DND-41 (cell line): ENCODE results near the gene SMLR1.
A peak's percentile ranks its signal among the peaks of the same experiment; 100 is the strongest.

Experiments
- ATAC-seq: fragments of 200-7000 bp; cut with Tn5 transposase; 3 replicates; pipeline ENCODE4 v1.9.1; 2021; ENCODE audit warnings: low read depth; ENCODE audit not compliant: insufficient read depth
- DNase-seq: peaks from one replicate; pipeline ENCODE4 v3.0.0-alpha.2; 2020
- H2AFZ ChIP-seq: 2 replicates; pipeline ENCODE4 v1.6.0; 2012; ENCODE audit warnings: low read depth, low read length
- H3K27ac ChIP-seq: 2 replicates; pipeline ENCODE4 v1.5.1; 2012; ENCODE audit warnings: low read length, inconsistent platforms
- H3K27me3 ChIP-seq: fragments of 200-600 bp; sonication (generic); 2 replicates; pipeline ENCODE4 v1.6.0; 2012; ENCODE audit warnings: low read length, mild to moderate bottlenecking, inconsistent platforms; ENCODE audit not compliant: insufficient read depth, poor library complexity
- H3K36me3 ChIP-seq: 2 replicates; pipeline ENCODE4 v1.5.1; 2012; ENCODE audit warnings: low read length, inconsistent platforms; ENCODE audit not compliant: insufficient read depth
- H3K4me1 ChIP-seq: 2 replicates; pipeline ENCODE4 v1.5.1; 2012; ENCODE audit warnings: mild to moderate bottlenecking, low read length; ENCODE audit not compliant: insufficient read depth
- H3K4me2 ChIP-seq: 2 replicates; pipeline ENCODE4 v1.6.0; 2012; ENCODE audit warnings: mild to moderate bottlenecking, moderate library complexity, low read length, inconsistent platforms; ENCODE audit not compliant: insufficient read depth
- H3K4me3 ChIP-seq, 2 experiments: fragments of 200-600 bp in 1 of 2; shearing (Covaris generic) in 1 of 2; 2 replicates each; pipeline ENCODE4 v1.5.1; 2012 to 2016; ENCODE audit warnings: inconsistent platforms in 2 of 2, low read length in 2 of 2, mild to moderate bottlenecking in 2 of 2, low read depth in 1 of 2, moderate library complexity in 1 of 2
- H3K79me2 ChIP-seq: 2 replicates; pipeline ENCODE4 v1.6.0; 2012; ENCODE audit warnings: low read length, inconsistent platforms; ENCODE audit not compliant: insufficient read depth
- H3K9ac ChIP-seq: 2 replicates; pipeline ENCODE4 v1.6.0; 2012; ENCODE audit warnings: low read depth, mild to moderate bottlenecking, inconsistent platforms, low read length, moderate library complexity
- H3K9me3 ChIP-seq: 2 replicates; pipeline ENCODE4 v1.5.1; 2012; ENCODE audit warnings: low read length, moderate library complexity, mild to moderate bottlenecking, inconsistent platforms; ENCODE audit not compliant: insufficient read depth, severe bottlenecking
- H4K20me1 ChIP-seq: 2 replicates; pipeline ENCODE4 v1.6.0; 2012; ENCODE audit warnings: low read length; ENCODE audit not compliant: insufficient read depth
- EZH2 ChIP-seq: IDR thresholded peaks from 3 replicates; pipeline ENCODE4 v1.6.1; 2012; ENCODE audit warnings: borderline replicate concordance, low read depth, mild to moderate bottlenecking, moderate library complexity, low read length, inconsistent platforms; ENCODE audit not compliant: severe bottlenecking
- TF ChIP-seq, protein P1 (sequence below): IDR thresholded peaks from 2 replicates; pipeline ENCODE4 v1.5.1; 2012; ENCODE audit warnings: borderline replicate concordance, low read length, moderate library complexity, mild to moderate bottlenecking; ENCODE audit not compliant: poor library complexity, severe bottlenecking; ENCODE audit errors: extremely low read depth

Gene SMLR1

DNA sequence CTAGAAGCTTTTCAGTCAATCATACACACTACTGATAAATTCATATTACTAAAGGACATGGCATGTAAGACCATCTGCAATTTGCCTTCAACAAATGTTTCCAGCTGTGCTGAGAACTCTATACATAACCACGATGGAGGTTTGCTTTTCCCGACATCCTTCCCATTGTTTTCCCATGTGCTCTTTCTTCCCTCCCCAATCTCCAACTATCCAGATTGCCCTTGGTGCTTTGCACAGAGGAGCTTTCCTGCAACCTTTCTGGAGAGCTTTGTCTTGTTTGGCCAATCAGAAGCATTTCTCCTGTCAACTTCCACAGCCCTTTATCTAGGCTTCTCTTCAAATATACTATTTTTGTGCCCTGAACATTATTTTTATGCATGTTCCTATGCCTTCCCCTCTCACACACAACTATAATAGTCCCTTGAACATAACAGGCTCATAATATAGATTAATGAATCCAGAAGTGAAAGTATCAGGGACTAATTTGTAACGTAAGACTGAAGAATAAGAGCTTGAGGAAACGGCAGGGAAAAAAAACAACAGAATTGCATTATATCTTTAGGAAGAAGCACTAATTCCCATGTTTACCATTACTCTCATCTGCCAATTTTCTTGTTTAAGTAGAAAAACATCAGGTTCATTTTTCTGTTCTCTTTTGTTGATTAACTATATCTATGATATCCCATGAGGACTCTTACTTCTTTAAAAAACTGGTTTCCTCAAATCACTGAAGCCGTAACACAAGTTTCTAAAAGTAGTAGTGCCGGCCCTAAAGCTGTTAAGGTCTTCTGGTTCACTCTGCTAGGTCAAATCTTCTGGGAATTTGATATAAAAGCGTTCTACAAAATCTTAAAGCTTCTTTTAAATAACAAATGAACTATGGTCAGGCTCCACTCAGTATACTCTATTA is 20.1 kb downstream of the SMLR1 start:
- no peaks in the 10 kb centered on the region for H4K20me1 ChIP-seq
- DNase-seq = no peak
- H2AFZ ChIP-seq = no peak overlapping the region
- TF ChIP-seq, protein P1, sequence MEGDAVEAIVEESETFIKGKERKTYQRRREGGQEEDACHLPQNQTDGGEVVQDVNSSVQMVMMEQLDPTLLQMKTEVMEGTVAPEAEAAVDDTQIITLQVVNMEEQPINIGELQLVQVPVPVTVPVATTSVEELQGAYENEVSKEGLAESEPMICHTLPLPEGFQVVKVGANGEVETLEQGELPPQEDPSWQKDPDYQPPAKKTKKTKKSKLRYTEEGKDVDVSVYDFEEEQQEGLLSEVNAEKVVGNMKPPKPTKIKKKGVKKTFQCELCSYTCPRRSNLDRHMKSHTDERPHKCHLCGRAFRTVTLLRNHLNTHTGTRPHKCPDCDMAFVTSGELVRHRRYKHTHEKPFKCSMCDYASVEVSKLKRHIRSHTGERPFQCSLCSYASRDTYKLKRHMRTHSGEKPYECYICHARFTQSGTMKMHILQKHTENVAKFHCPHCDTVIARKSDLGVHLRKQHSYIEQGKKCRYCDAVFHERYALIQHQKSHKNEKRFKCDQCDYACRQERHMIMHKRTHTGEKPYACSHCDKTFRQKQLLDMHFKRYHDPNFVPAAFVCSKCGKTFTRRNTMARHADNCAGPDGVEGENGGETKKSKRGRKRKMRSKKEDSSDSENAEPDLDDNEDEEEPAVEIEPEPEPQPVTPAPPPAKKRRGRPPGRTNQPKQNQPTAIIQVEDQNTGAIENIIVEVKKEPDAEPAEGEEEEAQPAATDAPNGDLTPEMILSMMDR = no peak
- no peak for TF ChIP-seq EZH2
- no peak for ATAC-seq
- no peaks in the 10 kb centered on the region for H3K79me2 ChIP-seq
- H3K27ac ChIP-seq = no peak overlapping the region
- no peaks in the 10 kb centered on the region for H3K27me3 ChIP-seq
- H3K4me1 ChIP-seq = no peaks in the 10 kb centered on the region
- H3K9ac ChIP-seq = no peak overlapping the region
- H3K4me3 ChIP-seq = no peak overlapping the region
- H3K9me3 ChIP-seq = no peaks in the 10 kb centered on the region
- 0 out of 2 replicates have a peak, but pooled peaks cover 3% of the 10 kb centered on the region for H3K36me3 ChIP-seq
- H3K4me2 ChIP-seq = no peak overlapping the region

DNA sequence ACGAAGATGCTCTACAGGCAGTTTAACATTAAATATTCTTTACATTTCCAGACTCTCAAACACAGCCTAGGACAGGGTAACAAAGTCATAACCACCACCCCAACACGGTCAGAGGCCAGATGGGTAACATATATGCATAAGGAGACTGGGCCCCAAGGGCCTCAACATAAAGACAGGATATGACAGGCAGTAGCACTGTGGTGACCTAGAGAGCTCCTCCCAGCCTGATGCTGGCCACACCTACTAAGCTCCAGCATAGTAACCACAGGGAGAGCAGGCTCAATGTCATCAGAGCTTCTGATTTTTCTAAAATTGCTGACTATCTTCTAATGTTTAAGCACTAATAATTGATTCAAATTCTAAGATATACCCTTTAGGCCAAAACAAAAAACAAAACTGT is 21.7 kb downstream of the SMLR1 start:
- no peak overlapping the region for H3K4me3 ChIP-seq
- no peak overlapping the region for H3K27ac ChIP-seq
- no peak overlapping the region for H2AFZ ChIP-seq
- H3K9me3 ChIP-seq = no peaks in the 10 kb centered on the region
- no peaks in the 10 kb centered on the region for H3K79me2 ChIP-seq
- TF ChIP-seq EZH2 = no peak
- TF ChIP-seq, protein P1 = no peak
- ATAC-seq = peak; percentile 97
- no peaks in the 10 kb centered on the region for H4K20me1 ChIP-seq
- no peaks in the 10 kb centered on the region for H3K27me3 ChIP-seq
- peak; percentile 43 for DNase-seq
- H3K36me3 ChIP-seq = 0 out of 2 replicates have a peak, but pooled peaks cover 6% of the 10 kb centered on the region
- no peak overlapping the region for H3K4me2 ChIP-seq
- no peak overlapping the region for H3K9ac ChIP-seq
- no peaks in the 10 kb centered on the region for H3K4me1 ChIP-seq

DNA sequence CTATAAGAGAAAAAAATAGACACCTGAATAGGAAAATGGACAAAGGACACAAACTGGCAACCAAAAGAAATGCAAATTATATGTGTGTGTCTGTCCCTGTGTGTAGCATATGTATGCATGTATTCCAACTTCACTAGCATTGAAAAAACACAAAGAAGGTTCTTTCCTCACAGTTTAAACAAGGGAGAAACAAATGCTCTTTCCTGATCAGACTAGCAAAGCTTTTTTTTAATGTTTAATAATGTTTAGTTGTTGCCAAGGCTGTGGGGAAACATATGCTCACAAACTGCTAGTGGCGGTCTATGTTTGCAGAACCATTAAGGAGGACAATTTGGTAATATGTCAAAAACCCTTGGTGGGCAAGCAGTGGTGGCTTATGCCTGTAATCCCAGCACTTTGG is 22.4 kb downstream of the SMLR1 start:
- no peaks in the 10 kb centered on the region for H3K9me3 ChIP-seq
- no peak for DNase-seq
- H2AFZ ChIP-seq = no peak overlapping the region
- no peak overlapping the region for H3K9ac ChIP-seq
- no peak overlapping the region for H3K4me2 ChIP-seq
- ATAC-seq = no peak
- H3K4me3 ChIP-seq = no peak overlapping the region
- no peaks in the 10 kb centered on the region for H3K79me2 ChIP-seq
- H3K27me3 ChIP-seq = no peaks in the 10 kb centered on the region
- H3K4me1 ChIP-seq = no peaks in the 10 kb centered on the region
- H4K20me1 ChIP-seq = no peaks in the 10 kb centered on the region
- TF ChIP-seq EZH2 = no peak
- H3K27ac ChIP-seq = no peak overlapping the region
- 0 out of 2 replicates have a peak, but pooled peaks cover 6% of the 10 kb centered on the region for H3K36me3 ChIP-seq

DNA sequence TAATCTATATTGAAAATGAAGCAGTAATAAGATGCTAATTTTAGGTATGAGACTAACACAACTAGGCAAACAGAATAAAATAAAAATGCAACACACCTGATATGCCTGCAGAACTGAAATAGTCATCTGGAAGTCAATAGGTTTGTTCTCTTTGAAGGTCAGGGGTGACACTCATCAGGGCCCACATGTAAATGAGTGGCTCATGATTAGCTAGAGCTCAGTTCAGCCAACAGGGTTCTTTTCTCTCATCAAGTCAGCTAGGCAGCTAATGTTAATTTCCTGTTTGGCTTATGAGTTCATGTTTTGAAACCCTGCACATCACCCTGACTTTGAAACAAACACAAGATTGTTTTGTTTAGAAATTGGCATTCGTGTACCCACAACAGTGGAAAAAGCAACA is 23.8 kb downstream of the SMLR1 start:
- Histone ChIP-seq H4K20me1 (no peaks in the 10 kb centered on the region), H3K27me3 (no peaks in the 10 kb centered on the region), H3K4me2 (no peak overlapping the region), H3K4me3 (no peak overlapping the region), H3K4me1 (no peaks in the 10 kb centered on the region), H3K9me3 (no peaks in the 10 kb centered on the region), H3K27ac (no peak overlapping the region), H3K36me3 (peaks cover 9% of the 10 kb centered on the region; the same call in 1 of the 2 replicates), H3K9ac (no peak overlapping the region), H2AFZ (no peak overlapping the region), H3K79me2 (no peaks in the 10 kb centered on the region)
- DNase-seq = no peak
- ATAC-seq = no peak
- no peak for TF ChIP-seq EZH2
- TF ChIP-seq, protein P1 = no peak
